Naive B cell (primary cell): ENCODE data around the gene ADAM12. TPM values are rescaled to one million over a fixed set of nuclear protein-coding genes. Genes with fewer than 3 reads are reported as not detected.
"Not testable (repeated sequence)": the region's sequence is repeated elsewhere in the genome, so short reads cannot be mapped to it uniquely, and the experiment has no call there.

Source experiments
- ATAC-seq, 2 donors: fragments of 150-1000 bp; cut with Tn5 transposase; 2 replicates each; pipeline ENCODE4 v1.10.0; 2021; ENCODE audit warnings: low read depth in 2 of 2, mild to moderate bottlenecking in 2 of 2, moderate library complexity in 2 of 2
- DNase-seq: peaks from one replicate; pipeline ENCODE4 v3.0.0; 2022
- H3K27ac Mint-ChIP-seq, 6 donors: one replicate each; pipeline ENCODE4 v1.8.0; 2020 to 2022; ENCODE audit warnings: mild to moderate bottlenecking in 6 of 6, mixed read lengths in 6 of 6, moderate library complexity in 5 of 6, inconsistent platforms in 2 of 6
- H3K27me3 Mint-ChIP-seq, 3 donors: one replicate each; pipeline ENCODE4 v1.8.0; 2021 to 2022; ENCODE audit warnings: mixed read lengths in 3 of 3, mild to moderate bottlenecking in 1 of 3
- H3K36me3 Mint-ChIP-seq, 2 donors: one replicate each; pipeline ENCODE4 v1.8.0; 2020 to 2022; ENCODE audit warnings: mixed read lengths in 2 of 2, inconsistent platforms in 1 of 2, mild to moderate bottlenecking in 1 of 2
- H3K4me1 Mint-ChIP-seq, 3 donors: one replicate each; pipeline ENCODE4 v1.8.0; 2020 to 2022; ENCODE audit warnings: mixed read lengths in 3 of 3, inconsistent platforms in 1 of 3, mild to moderate bottlenecking in 1 of 3, moderate library complexity in 1 of 3
- H3K4me3 Mint-ChIP-seq, 8 donors: one replicate each; pipeline ENCODE4 v1.8.0; 2020 to 2022; ENCODE audit warnings: mild to moderate bottlenecking in 8 of 8, mixed read lengths in 8 of 8, moderate library complexity in 8 of 8, inconsistent platforms in 2 of 8
- H3K9me3 Mint-ChIP-seq, 7 donors: one replicate each; pipeline ENCODE4 v1.8.0; 2020 to 2022; ENCODE audit warnings: mixed read lengths in 7 of 7, mild to moderate bottlenecking in 5 of 7, inconsistent platforms in 2 of 7, moderate library complexity in 1 of 7
- polyA plus RNA-seq, 6 donors: library from polyadenylated mRNA; unstranded; fragments of 300-500 nt; fragmentation: Illumina TruSeq; gene quantifications; one replicate each; pipeline ENCODE4 v1.2.3, GENCODE V29; 2021; ENCODE audit warnings: low read depth in 6 of 6

ADAM12 gene
- polyA plus RNA-seq, 6 donors from 2014 or later = 0.07 to 0.08 TPM; not detected in 4

- Mint-ChIP-seq H3K4me3 (no peak overlapping the region), H3K9me3 (peaks cover 0 to 2% (median 0%) of the 10 kb centered on the region in 7 donors), H3K36me3 (no peaks in the 10 kb centered on the region), H3K27me3 (peaks cover 16 to 58% (median 58%) of the 10 kb centered on the region in 3 donors), H3K4me1 (no peaks in the 10 kb centered on the region), H3K27ac (peak overlapping the region in 1 of 6 donors; percentile 76)
- DNase-seq = no peak
- no peak for ATAC-seq
Measured at GRCh38 chr10:126058104-126058503, 330.2 kb downstream of the ADAM12 start.

GRCh38 chr10:126057494-126057893, 330.8 kb downstream of the ADAM12 start:
- DNase-seq (no peak), ATAC-seq (no peak)
- no peak overlapping the region for H3K27ac Mint-ChIP-seq
- no peaks in the 10 kb centered on the region for H3K36me3 Mint-ChIP-seq
- no peak overlapping the region for H3K4me3 Mint-ChIP-seq
- peaks cover 0 to 2% (median 0%) of the 10 kb centered on the region in 7 donors for H3K9me3 Mint-ChIP-seq
- peaks cover 17 to 64% (median 60%) of the 10 kb centered on the region in 3 donors for H3K27me3 Mint-ChIP-seq
- no peaks in the 10 kb centered on the region for H3K4me1 Mint-ChIP-seq

- Mint-ChIP-seq H3K4me1 (peaks cover 0 to 8% (median 7%) of the 10 kb centered on the region in 3 donors), H3K27ac (no peak overlapping the region), H3K36me3 (no peaks in the 10 kb centered on the region), H3K9me3 (peaks cover 0 to 2% (median 0%) of the 10 kb centered on the region in 7 donors), H3K27me3 (peaks cover 19 to 56% (median 51%) of the 10 kb centered on the region in 3 donors), H3K4me3 (no peak overlapping the region)
- DNase-seq (no peak), ATAC-seq (no peak)
Measured at GRCh38 chr10:126054191-126054590, 334.1 kb downstream of the ADAM12 start.

GRCh38 chr10:126052171-126052570, 336.1 kb downstream of the ADAM12 start:
- Mint-ChIP-seq H3K27me3 (peaks cover 14 to 49% (median 45%) of the 10 kb centered on the region in 3 donors), H3K4me1 (peaks cover 0 to 8% (median 7%) of the 10 kb centered on the region in 3 donors), H3K36me3 (no peaks in the 10 kb centered on the region), H3K4me3 (no peak overlapping the region), H3K9me3 (peaks cover 0 to 2% (median 0%) of the 10 kb centered on the region in 7 donors), H3K27ac (peak overlapping the region in 1 of 6 donors; percentile 21)
- no peak for ATAC-seq
- no peak for DNase-seq

- Mint-ChIP-seq H3K27me3 (peaks cover 10 to 35% (median 31%) of the 10 kb centered on the region in 3 donors), H3K36me3 (no peaks in the 10 kb centered on the region), H3K9me3 (peaks cover 0 to 2% (median 0%) of the 10 kb centered on the region in 7 donors), H3K4me3 (peak overlapping the region in 1 of 8 donors; percentile 23), H3K27ac (peak overlapping the region; percentile 7 to 80 (median 68)), H3K4me1 (peaks cover 0 to 8% (median 7%) of the 10 kb centered on the region in 3 donors)
- ATAC-seq = no peak
- DNase-seq = no peak
Measured at GRCh38 chr10:126049759-126050700, 338.2 kb downstream of the ADAM12 start.

GRCh38 chr10:126047749-126048148, 340.5 kb downstream of the ADAM12 start:
- H3K36me3 Mint-ChIP-seq, H3K4me3 Mint-ChIP-seq, H3K9me3 Mint-ChIP-seq, DNase-seq, ATAC-seq: not testable (repeated sequence)
- Mint-ChIP-seq H3K27ac (peak overlapping the region in 5 of 6 donors; percentile 28 to 77 (median 60)), H3K27me3 (peaks cover 8 to 23% (median 22%) of the 10 kb centered on the region in 3 donors), H3K4me1 (peaks cover 6 to 17% (median 10%) of the 10 kb centered on the region in 3 donors)

GRCh38 chr10:126046831-126047230, 341.4 kb downstream of the ADAM12 start:
- Mint-ChIP-seq H3K36me3 (no peaks in the 10 kb centered on the region), H3K27me3 (peaks cover 4 to 16% (median 13%) of the 10 kb centered on the region in 3 donors), H3K9me3 (no peaks in the 10 kb centered on the region), H3K27ac (peak overlapping the region in 3 of 6 donors; percentile 8 to 81 (median 41)), H3K4me1 (peaks cover 14 to 26% (median 19%) of the 10 kb centered on the region in 3 donors), H3K4me3 (no peak overlapping the region)
- ATAC-seq (no peak), DNase-seq (no peak)

GRCh38 chr10:126045861-126046260, 342.4 kb downstream of the ADAM12 start:
- no peak for DNase-seq
- no peak overlapping the region for H3K4me3 Mint-ChIP-seq
- H3K27me3 Mint-ChIP-seq = peaks cover 0 to 6% (median 3%) of the 10 kb centered on the region in 3 donors
- H3K4me1 Mint-ChIP-seq = peaks cover 24 to 36% (median 28%) of the 10 kb centered on the region in 3 donors
- H3K9me3 Mint-ChIP-seq = no peaks in the 10 kb centered on the region
- no peaks in the 10 kb centered on the region for H3K36me3 Mint-ChIP-seq
- H3K27ac Mint-ChIP-seq = peak overlapping the region in 4 of 6 donors; percentile 12 to 100 (median 82)
- no peak for ATAC-seq

- Mint-ChIP-seq H3K9me3 (no peaks in the 10 kb centered on the region), H3K27me3 (no peaks in the 10 kb centered on the region), H3K4me1 (peaks cover 29 to 53% (median 41%) of the 10 kb centered on the region in 3 donors), H3K27ac (peak overlapping the region; percentile 100), H3K36me3 (no peaks in the 10 kb centered on the region), H3K4me3 (no peak overlapping the region)
- no peak for ATAC-seq
- DNase-seq = no peak
Measured at GRCh38 chr10:126043389-126043788, 344.9 kb downstream of the ADAM12 start.

GRCh38 chr10:126042906-126043305, 345.4 kb downstream of the ADAM12 start:
- H3K27me3 Mint-ChIP-seq = no peaks in the 10 kb centered on the region
- H3K36me3 Mint-ChIP-seq = no peaks in the 10 kb centered on the region
- peak; percentile 32 for DNase-seq
- no peaks in the 10 kb centered on the region for H3K9me3 Mint-ChIP-seq
- H3K27ac Mint-ChIP-seq = peak overlapping the region; percentile 100
- peaks cover 29 to 58% (median 41%) of the 10 kb centered on the region in 3 donors for H3K4me1 Mint-ChIP-seq
- ATAC-seq = no peak
- peak overlapping the region in 2 of 8 donors; percentile 76 to 85 for H3K4me3 Mint-ChIP-seq

- Mint-ChIP-seq H3K27me3 (no peaks in the 10 kb centered on the region), H3K4me3 (peak overlapping the region; percentile 63 to 90 (median 86)), H3K9me3 (no peaks in the 10 kb centered on the region), H3K27ac (peak overlapping the region; percentile 100), H3K36me3 (no peaks in the 10 kb centered on the region), H3K4me1 (peaks cover 29 to 63% (median 41%) of the 10 kb centered on the region in 3 donors)
- peak; percentile 20 to 31 for ATAC-seq
- no peak for DNase-seq
Measured at GRCh38 chr10:126042354-126042753, 345.9 kb downstream of the ADAM12 start.

GRCh38 chr10:126041804-126042231, 346.5 kb downstream of the ADAM12 start:
- no peaks in the 10 kb centered on the region for H3K9me3 Mint-ChIP-seq
- peak overlapping the region; percentile 100 for H3K27ac Mint-ChIP-seq
- ATAC-seq (peak; percentile 86 to 87), DNase-seq (peak; percentile 98)
- H3K4me3 Mint-ChIP-seq = peak overlapping the region; percentile 63 to 90 (median 86)
- no peaks in the 10 kb centered on the region for H3K36me3 Mint-ChIP-seq
- H3K27me3 Mint-ChIP-seq = no peaks in the 10 kb centered on the region
- peaks cover 31 to 68% (median 44%) of the 10 kb centered on the region in 3 donors for H3K4me1 Mint-ChIP-seq

GRCh38 chr10:126041117-126041516, 347.2 kb downstream of the ADAM12 start:
- peaks cover 38 to 75% (median 51%) of the 10 kb centered on the region in 3 donors for H3K4me1 Mint-ChIP-seq

More at GRCh38 chr10:126041117-126041516, 347.2 kb downstream of the ADAM12 start:
- Mint-ChIP-seq H3K27me3 (no peaks in the 10 kb centered on the region), H3K9me3 (no peaks in the 10 kb centered on the region), H3K36me3 (no peaks in the 10 kb centered on the region), H3K27ac (peak overlapping the region; percentile 100), H3K4me3 (peak overlapping the region in 4 of 8 donors; percentile 71 to 90 (median 82))
- no peak for ATAC-seq
- no peak for DNase-seq
